ENCODE results near the gene SHANK1. TPM values are rescaled to one million over a fixed set of nuclear protein-coding genes. Genes with fewer than 3 reads are reported as not detected.
"Not testable (repeated sequence)": the region's sequence is repeated elsewhere in the genome, so short reads cannot be mapped to it uniquely, and the experiment has no call there.

The SHANK1 gene
- total RNA-seq = under 1 TPM; 0.22 to 0.29 TPM

DNA sequence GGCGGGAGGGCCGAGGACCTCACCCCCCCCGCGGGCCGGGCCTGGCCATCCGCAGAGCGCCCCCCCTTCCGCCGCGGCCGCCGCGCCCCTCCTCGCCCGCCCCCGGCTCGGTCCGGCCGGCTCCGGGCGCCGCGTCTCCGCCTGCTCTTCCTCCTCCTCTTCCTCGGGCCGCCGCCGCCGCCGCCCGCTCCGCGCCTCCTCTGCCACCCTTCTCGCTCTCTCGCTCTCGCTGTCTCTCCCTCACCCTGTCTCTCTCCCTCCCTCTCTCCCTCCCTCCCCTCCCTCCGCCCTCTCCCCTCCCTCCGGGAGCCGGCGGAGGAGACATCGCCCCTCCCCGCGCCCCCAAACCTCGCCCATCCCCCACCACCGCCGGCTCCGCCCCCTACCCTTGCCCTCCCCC, at the start of gene SHANK1:
Gene SHANK1 (minus strand): TSS at position 237 of the 400 bp plus-strand sequence. CDS start 2,883 bp downstream, outside the sequence.
- no peak within 1 kb of the TSS for H3K27ac ChIP-seq
- TF ChIP-seq CTCF (IDR thresholded peaks at IDR 0.05) = no peak
- H3K9ac ChIP-seq (ENCODE audit: low read depth in 2 of 2, low read length in 2 of 2) = no peak within 1 kb of the TSS
- no peaks in the 10 kb centered on the region for H3K36me3 ChIP-seq
- no peaks in the 10 kb centered on the region for H3K9me3 ChIP-seq
- H3K27me3 ChIP-seq = peaks cover 23% of the 10 kb centered on the region
- H3K4me1 ChIP-seq = no peaks in the 10 kb centered on the region
- DNase-seq = no peak
- intact Hi-C loops (cut with DNase I) = no loop called here
- H3K4me3 ChIP-seq = no peak within 1 kb of the TSS

GRCh38 chr19:50768277-50768676, 48.7 kb upstream of the SHANK1 start:
- Histone ChIP-seq H3K27ac (no peak overlapping the region), H3K4me3 (no peak overlapping the region), H3K36me3 (no peaks in the 10 kb centered on the region), H3K9ac (ENCODE audit: low read depth in 2 of 2, low read length in 2 of 2) (no peak overlapping the region), H3K9me3 (no peaks in the 10 kb centered on the region), H3K4me1 (no peaks in the 10 kb centered on the region), H3K27me3 (no peaks in the 10 kb centered on the region)
- DNase-seq = no peak
- intact Hi-C loops (cut with DNase I) = no loop called here
- TF ChIP-seq CTCF (IDR thresholded peaks at IDR 0.05) = no peak

DNA sequence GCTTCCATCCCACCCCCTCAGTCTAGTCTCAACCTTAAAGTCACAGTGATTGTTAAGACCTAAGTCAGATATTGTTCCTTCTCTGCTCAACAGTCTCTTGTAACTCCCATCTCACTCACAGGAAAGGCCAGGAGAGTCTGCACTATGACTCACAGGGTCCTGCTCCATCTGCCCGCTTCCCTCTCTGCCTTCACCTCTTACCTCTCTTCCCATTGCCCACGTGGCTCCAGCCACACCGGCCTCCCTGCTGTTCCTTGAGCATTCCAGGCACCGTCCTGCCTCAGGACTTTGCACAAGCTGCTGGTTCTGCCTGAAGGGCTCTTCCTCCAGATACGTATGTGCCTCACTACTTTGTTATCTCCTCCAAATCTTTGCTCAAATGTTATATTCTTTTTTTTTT, 47.7 kb upstream of the SHANK1 start:
- H3K27me3 ChIP-seq; H3K27ac ChIP-seq; DNase-seq; H3K4me1 ChIP-seq; H3K4me3 ChIP-seq; H3K36me3 ChIP-seq; H3K9ac ChIP-seq (ENCODE audit: low read depth in 2 of 2, low read length in 2 of 2); H3K9me3 ChIP-seq; intact Hi-C loops (cut with DNase I): not testable (repeated sequence)

DNA sequence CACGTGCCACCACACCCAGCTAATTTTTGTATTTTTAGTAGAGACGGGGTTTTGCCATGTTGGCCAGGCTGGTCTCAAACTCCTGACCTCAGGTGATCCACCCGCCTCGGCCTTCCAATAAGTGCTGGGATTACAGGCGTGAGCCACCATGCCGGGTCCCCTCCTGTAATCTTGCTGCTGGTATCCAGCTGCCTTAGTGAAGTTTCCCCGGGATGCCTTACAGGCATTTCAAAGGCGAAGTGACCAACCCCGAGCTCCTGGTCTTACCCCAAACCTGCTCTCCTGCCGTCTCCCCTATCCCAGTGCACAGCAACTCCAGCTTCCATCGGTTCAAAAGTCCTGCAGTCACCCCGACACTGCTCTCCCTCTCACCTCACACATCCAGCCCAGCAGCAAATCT, 47.1 kb upstream of the SHANK1 start:
- H3K27me3 ChIP-seq; intact Hi-C loops (cut with DNase I): not testable (repeated sequence)

GRCh38 chr19:50764409-50764808, 44.8 kb upstream of the SHANK1 start:
- Histone ChIP-seq H3K9ac (ENCODE audit: low read depth in 2 of 2, low read length in 2 of 2) (no peak overlapping the region), H3K9me3 (no peaks in the 10 kb centered on the region), H3K4me1 (no peaks in the 10 kb centered on the region), H3K36me3 (no peaks in the 10 kb centered on the region), H3K27me3 (no peaks in the 10 kb centered on the region), H3K27ac (no peak overlapping the region), H3K4me3 (no peak overlapping the region)
- TF ChIP-seq CTCF (IDR thresholded peaks at IDR 0.05) = no peak
- DNase-seq = no peak
- intact Hi-C loops (cut with DNase I) = no loop called here

More for the DNA sequence above, 47.1 kb upstream of the SHANK1 start:
- not testable (repeated sequence) for H3K4me1 ChIP-seq; H3K9me3 ChIP-seq; H3K9ac ChIP-seq (ENCODE audit: low read depth in 2 of 2, low read length in 2 of 2); H3K36me3 ChIP-seq; DNase-seq; H3K4me3 ChIP-seq; H3K27ac ChIP-seq

- H3K9ac ChIP-seq (ENCODE audit: low read depth in 2 of 2, low read length in 2 of 2); intact Hi-C loops (cut with DNase I); DNase-seq; H3K9me3 ChIP-seq; H3K4me3 ChIP-seq; H3K27ac ChIP-seq; H3K36me3 ChIP-seq; H3K4me1 ChIP-seq; H3K27me3 ChIP-seq: not testable (repeated sequence)
Measured at GRCh38 chr19:50763521-50763920, 43.9 kb upstream of the SHANK1 start.

DNA sequence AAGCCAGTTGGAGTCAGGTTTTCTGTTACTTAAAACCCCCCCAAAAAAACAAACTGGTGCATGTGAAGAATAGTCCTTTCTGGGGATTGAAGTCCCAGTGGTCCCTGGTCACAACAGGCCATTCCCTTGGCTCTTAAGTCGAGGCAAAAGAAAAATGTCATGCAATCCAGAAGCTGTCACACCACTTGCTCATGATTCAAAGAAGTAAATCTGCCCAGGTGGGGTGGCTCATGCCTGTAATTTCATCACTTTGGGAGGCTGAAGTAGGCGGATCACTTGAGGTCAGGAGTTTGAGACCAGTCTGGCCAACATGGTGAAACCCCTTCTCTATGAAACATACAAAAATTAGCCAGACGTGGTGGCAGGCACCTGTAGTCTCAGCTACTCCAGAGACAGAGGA, 41.9 kb upstream of the SHANK1 start:
- intact Hi-C loops (cut with DNase I); H3K9me3 ChIP-seq; H3K9ac ChIP-seq (ENCODE audit: low read depth in 2 of 2, low read length in 2 of 2); H3K27me3 ChIP-seq; H3K27ac ChIP-seq; H3K36me3 ChIP-seq; H3K4me1 ChIP-seq; H3K4me3 ChIP-seq; DNase-seq: not testable (repeated sequence)

DNA sequence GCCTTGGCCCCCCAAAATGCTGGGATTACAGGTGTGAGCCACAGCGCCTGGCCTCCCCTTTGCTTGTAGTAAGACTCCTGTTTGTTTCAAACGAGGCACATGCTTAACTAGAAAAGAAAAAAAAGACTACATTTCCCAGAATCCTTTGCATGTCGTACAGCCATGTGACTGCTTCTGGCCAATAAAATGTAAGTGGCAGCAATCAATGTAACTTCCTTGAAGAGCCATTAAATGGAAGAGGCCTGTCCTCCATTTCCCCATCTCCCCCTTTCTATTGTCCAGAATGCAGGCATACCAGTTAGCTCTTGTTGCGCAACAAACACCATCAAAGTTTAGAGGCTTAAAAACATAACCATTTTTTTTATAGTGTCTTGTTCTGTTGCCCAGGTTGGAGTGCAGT, 40.3 kb upstream of the SHANK1 start:
- no peaks in the 10 kb centered on the region for H3K27me3 ChIP-seq
- H3K9me3 ChIP-seq = no peaks in the 10 kb centered on the region
- intact Hi-C loops (cut with DNase I) = no loop called here
- no peak for TF ChIP-seq CTCF (IDR thresholded peaks at IDR 0.05)
- H3K4me3 ChIP-seq = no peak overlapping the region
- H3K4me1 ChIP-seq = no peaks in the 10 kb centered on the region
- no peaks in the 10 kb centered on the region for H3K36me3 ChIP-seq
- no peak overlapping the region for H3K9ac ChIP-seq (ENCODE audit: low read depth in 2 of 2, low read length in 2 of 2)
- DNase-seq = no peak
- no peak overlapping the region for H3K27ac ChIP-seq

DNA sequence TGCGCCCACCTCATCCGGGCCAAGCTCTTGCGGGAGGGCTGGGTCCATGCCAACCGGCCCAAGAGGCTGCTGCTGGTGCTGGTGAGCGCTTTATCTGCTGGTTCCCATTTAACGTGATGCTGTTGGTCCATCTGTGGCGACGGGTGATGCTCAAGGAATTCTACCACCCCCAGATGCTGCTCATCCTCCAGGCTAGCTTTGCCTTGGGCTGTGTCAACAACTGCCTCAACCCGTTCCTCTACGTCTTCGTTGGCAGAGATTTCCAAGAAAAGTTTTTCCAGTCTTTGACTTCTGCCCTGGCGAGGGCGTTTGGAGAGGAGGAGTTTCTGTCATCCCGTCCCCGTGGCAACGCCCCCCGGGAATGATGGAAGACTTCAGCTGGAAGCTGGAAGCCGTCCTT, 39.5 kb upstream of the SHANK1 start:
- H3K27me3 ChIP-seq; intact Hi-C loops (cut with DNase I); H3K9me3 ChIP-seq; H3K36me3 ChIP-seq; DNase-seq; H3K9ac ChIP-seq (ENCODE audit: low read depth in 2 of 2, low read length in 2 of 2); H3K27ac ChIP-seq; H3K4me1 ChIP-seq; H3K4me3 ChIP-seq: not testable (repeated sequence)

DNA sequence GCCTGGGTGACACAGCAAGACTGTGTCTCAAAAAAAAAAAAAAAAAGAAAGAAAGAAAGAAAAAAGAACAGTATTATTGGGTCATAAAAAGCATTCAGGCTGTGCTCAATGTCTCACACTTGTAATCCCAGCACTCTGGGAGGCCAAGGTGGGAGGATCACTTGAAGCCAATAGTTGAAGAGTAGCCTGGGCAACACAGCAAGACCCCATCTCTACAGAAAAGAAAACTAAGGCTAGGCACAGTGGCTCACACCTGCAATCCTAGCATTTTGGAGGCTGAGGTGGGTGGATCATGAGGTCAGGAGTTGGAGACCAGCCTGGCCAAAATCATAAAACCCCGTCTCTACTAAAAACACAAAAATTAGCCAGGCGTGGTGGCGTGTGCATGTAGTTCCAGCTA, 38.0 kb upstream of the SHANK1 start:
- H3K27ac ChIP-seq; H3K36me3 ChIP-seq; intact Hi-C loops (cut with DNase I); H3K4me3 ChIP-seq; H3K27me3 ChIP-seq; DNase-seq; H3K9me3 ChIP-seq; H3K4me1 ChIP-seq; H3K9ac ChIP-seq (ENCODE audit: low read depth in 2 of 2, low read length in 2 of 2): not testable (repeated sequence)

All from colonic mucosa (tissue), 4 donors.